ENCODE data around the gene AGMO. TPM values are rescaled to one million over a fixed set of nuclear protein-coding genes. Genes with fewer than 3 reads are reported as not detected.

The AGMO gene
- total and polyA plus RNA-seq, 2 experiments from 2014 or later = 0.42 to 0.55 TPM

DNA sequence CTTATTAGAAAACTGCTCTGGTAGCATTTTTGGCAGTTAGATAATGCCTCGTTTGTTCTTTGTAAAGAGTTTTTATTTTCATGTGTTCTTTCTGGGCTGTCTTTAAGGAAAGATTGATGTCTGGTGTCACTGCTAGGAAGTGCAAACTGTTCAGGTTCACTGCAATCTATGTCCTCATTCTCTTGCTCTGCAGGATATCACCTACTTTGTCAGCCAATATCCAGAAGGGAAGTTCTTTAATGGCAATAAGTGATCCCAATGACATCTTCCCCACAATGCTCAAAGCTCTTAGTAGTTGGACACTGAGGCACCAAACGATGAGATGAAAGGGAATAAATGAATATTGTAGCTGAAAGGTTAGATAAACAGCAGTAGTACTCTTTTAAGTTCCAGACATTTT lies 115.1 kb downstream of the AGMO start (continued):
- TF ChIP-seq EZH2phosphoT487 (IDR thresholded peaks at IDR 0.05; ENCODE audit: unreplicated experiment) = no peak

DNA sequence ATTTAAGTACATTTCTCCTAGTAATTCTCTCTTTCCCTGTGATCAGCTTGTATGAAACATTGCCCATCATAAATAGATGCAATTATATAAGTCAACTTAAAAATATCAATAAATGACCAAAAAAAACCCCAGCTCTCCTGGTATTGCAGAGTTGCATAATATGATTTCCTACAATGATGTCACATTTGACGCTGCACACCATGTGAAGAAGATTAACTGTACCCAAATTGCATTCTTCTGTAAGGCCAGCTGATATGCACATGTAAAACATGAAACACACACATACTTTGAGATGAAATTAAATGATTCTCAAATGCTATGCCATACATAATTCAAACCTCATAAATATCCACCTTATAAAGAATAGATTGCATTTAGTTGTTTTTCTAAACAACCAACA lies 115.5 kb downstream of the AGMO start:
- H3K4me1 ChIP-seq (ENCODE audit: insufficient read depth) = no peaks in the 10 kb centered on the region
- H3K9me2 ChIP-seq (ENCODE audit: insufficient read depth) = peaks cover 5% of the 10 kb centered on the region; the same call in 1 of the 2 replicates
- TF ChIP-seq EZH2 (IDR thresholded peaks at IDR 0.05; ENCODE audit: low read depth, unreplicated experiment) (no peak), ZNF114 (CRISPR knock-in tag; IDR thresholded peaks at IDR 0.05) (no peak), CREB1 (CRISPR knock-in tag; IDR thresholded peaks at IDR 0.05; ENCODE audit: low read depth) (no peak), STAT1 (IDR thresholded peaks at IDR 0.05; ENCODE audit: unreplicated experiment) (no peak), ZNF331 (CRISPR knock-in tag; IDR thresholded peaks at IDR 0.05; ENCODE audit: low read depth) (no peak), POLR2AphosphoS5 (IDR thresholded peaks at IDR 0.05; ENCODE audit: low read depth) (no peak), NANOG (IDR thresholded peaks at IDR 0.05; ENCODE audit: borderline replicate concordance) (no peak), EZH2phosphoT487 (IDR thresholded peaks at IDR 0.05; ENCODE audit: unreplicated experiment) (no peak), JUNB (IDR thresholded peaks at IDR 0.05; ENCODE audit: unreplicated experiment) (no peak)
- TF ChIP-seq, protein P1, sequence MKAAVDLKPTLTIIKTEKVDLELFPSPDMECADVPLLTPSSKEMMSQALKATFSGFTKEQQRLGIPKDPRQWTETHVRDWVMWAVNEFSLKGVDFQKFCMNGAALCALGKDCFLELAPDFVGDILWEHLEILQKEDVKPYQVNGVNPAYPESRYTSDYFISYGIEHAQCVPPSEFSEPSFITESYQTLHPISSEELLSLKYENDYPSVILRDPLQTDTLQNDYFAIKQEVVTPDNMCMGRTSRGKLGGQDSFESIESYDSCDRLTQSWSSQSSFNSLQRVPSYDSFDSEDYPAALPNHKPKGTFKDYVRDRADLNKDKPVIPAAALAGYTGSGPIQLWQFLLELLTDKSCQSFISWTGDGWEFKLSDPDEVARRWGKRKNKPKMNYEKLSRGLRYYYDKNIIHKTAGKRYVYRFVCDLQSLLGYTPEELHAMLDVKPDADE (IDR thresholded peaks at IDR 0.05) = no peak
- TF ChIP-seq, protein P2, sequence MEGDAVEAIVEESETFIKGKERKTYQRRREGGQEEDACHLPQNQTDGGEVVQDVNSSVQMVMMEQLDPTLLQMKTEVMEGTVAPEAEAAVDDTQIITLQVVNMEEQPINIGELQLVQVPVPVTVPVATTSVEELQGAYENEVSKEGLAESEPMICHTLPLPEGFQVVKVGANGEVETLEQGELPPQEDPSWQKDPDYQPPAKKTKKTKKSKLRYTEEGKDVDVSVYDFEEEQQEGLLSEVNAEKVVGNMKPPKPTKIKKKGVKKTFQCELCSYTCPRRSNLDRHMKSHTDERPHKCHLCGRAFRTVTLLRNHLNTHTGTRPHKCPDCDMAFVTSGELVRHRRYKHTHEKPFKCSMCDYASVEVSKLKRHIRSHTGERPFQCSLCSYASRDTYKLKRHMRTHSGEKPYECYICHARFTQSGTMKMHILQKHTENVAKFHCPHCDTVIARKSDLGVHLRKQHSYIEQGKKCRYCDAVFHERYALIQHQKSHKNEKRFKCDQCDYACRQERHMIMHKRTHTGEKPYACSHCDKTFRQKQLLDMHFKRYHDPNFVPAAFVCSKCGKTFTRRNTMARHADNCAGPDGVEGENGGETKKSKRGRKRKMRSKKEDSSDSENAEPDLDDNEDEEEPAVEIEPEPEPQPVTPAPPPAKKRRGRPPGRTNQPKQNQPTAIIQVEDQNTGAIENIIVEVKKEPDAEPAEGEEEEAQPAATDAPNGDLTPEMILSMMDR (conservative IDR thresholded peaks at IDR 0.05; ENCODE audit: low read depth in 2 of 2) = no peak
- TF ChIP-seq, protein P3, sequence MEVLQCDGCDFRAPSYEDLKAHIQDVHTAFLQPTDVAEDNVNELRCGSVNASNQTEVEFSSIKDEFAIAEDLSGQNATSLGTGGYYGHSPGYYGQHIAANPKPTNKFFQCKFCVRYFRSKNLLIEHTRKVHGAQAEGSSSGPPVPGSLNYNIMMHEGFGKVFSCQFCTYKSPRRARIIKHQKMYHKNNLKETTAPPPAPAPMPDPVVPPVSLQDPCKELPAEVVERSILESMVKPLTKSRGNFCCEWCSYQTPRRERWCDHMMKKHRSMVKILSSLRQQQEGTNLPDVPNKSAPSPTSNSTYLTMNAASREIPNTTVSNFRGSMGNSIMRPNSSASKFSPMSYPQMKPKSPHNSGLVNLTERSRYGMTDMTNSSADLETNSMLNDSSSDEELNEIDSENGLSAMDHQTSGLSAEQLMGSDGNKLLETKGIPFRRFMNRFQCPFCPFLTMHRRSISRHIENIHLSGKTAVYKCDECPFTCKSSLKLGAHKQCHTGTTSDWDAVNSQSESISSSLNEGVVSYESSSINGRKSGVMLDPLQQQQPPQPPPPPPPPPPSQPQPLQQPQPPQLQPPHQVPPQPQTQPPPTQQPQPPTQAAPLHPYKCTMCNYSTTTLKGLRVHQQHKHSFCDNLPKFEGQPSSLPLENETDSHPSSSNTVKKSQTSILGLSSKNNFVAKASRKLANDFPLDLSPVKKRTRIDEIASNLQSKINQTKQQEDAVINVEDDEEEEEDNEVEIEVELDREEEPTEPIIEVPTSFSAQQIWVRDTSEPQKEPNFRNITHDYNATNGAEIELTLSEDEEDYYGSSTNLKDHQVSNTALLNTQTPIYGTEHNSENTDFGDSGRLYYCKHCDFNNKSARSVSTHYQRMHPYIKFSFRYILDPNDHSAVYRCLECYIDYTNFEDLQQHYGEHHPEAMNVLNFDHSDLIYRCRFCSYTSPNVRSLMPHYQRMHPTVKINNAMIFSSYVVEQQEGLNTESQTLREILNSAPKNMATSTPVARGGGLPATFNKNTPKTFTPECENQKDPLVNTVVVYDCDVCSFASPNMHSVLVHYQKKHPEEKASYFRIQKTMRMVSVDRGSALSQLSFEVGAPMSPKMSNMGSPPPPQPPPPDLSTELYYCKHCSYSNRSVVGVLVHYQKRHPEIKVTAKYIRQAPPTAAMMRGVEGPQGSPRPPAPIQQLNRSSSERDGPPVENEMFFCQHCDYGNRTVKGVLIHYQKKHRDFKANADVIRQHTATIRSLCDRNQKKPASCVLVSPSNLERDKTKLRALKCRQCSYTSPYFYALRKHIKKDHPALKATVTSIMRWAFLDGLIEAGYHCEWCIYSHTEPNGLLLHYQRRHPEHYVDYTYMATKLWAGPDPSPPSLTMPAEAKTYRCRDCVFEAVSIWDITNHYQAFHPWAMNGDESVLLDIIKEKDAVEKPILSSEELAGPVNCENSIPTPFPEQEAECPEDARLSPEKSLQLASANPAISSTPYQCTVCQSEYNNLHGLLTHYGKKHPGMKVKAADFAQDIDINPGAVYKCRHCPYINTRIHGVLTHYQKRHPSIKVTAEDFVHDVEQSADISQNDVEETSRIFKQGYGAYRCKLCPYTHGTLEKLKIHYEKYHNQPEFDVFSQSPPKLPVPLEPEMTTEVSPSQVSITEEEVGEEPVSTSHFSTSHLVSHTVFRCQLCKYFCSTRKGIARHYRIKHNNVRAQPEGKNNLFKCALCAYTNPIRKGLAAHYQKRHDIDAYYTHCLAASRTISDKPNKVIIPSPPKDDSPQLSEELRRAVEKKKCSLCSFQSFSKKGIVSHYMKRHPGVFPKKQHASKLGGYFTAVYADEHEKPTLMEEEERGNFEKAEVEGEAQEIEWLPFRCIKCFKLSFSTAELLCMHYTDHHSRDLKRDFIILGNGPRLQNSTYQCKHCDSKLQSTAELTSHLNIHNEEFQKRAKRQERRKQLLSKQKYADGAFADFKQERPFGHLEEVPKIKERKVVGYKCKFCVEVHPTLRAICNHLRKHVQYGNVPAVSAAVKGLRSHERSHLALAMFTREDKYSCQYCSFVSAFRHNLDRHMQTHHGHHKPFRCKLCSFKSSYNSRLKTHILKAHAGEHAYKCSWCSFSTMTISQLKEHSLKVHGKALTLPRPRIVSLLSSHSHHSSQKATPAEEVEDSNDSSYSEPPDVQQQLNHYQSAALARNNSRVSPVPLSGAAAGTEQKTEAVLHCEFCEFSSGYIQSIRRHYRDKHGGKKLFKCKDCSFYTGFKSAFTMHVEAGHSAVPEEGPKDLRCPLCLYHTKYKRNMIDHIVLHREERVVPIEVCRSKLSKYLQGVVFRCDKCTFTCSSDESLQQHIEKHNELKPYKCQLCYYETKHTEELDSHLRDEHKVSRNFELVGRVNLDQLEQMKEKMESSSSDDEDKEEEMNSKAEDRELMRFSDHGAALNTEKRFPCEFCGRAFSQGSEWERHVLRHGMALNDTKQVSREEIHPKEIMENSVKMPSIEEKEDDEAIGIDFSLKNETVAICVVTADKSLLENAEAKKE (CRISPR knock-in tag; IDR thresholded peaks at IDR 0.05) = no peak
- TF ChIP-seq, protein P4, sequence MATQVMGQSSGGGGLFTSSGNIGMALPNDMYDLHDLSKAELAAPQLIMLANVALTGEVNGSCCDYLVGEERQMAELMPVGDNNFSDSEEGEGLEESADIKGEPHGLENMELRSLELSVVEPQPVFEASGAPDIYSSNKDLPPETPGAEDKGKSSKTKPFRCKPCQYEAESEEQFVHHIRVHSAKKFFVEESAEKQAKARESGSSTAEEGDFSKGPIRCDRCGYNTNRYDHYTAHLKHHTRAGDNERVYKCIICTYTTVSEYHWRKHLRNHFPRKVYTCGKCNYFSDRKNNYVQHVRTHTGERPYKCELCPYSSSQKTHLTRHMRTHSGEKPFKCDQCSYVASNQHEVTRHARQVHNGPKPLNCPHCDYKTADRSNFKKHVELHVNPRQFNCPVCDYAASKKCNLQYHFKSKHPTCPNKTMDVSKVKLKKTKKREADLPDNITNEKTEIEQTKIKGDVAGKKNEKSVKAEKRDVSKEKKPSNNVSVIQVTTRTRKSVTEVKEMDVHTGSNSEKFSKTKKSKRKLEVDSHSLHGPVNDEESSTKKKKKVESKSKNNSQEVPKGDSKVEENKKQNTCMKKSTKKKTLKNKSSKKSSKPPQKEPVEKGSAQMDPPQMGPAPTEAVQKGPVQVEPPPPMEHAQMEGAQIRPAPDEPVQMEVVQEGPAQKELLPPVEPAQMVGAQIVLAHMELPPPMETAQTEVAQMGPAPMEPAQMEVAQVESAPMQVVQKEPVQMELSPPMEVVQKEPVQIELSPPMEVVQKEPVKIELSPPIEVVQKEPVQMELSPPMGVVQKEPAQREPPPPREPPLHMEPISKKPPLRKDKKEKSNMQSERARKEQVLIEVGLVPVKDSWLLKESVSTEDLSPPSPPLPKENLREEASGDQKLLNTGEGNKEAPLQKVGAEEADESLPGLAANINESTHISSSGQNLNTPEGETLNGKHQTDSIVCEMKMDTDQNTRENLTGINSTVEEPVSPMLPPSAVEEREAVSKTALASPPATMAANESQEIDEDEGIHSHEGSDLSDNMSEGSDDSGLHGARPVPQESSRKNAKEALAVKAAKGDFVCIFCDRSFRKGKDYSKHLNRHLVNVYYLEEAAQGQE (IDR thresholded peaks at IDR 0.05; ENCODE audit: unreplicated experiment) = no peak
- no peaks in the 10 kb centered on the region for H3K4me1 Mint-ChIP-seq
- H3K27me3 Mint-ChIP-seq (ENCODE audit: insufficient read depth, low read depth, poor library complexity) = no peaks in the 10 kb centered on the region
- H3K27ac Mint-ChIP-seq = no peak overlapping the region
- H3K4me2 ChIP-seq = no peak overlapping the region
- H3K36me3 Mint-ChIP-seq (ENCODE audit: low read depth) = no peaks in the 10 kb centered on the region
- H3K4me3 Mint-ChIP-seq = no peak overlapping the region
- no peak overlapping the region for H3K4me3 ChIP-seq
- H3F3A ChIP-seq (replicated peaks; ENCODE audit: low read depth) = no peaks in the 10 kb centered on the region
- H2AFZ ChIP-seq = no peak overlapping the region
- H3K36me3 ChIP-seq (ENCODE audit: insufficient read depth) = no peaks in the 10 kb centered on the region
- ATAC-seq (no peak), DNase-seq (ENCODE audit: low spot score) (no peak)
- H3K79me2 ChIP-seq (replicated peaks; ENCODE audit: insufficient read depth) = no peaks in the 10 kb centered on the region
- no peaks in the 10 kb centered on the region for H4K20me1 ChIP-seq (replicated peaks; ENCODE audit: insufficient read depth)
- no peaks in the 10 kb centered on the region for H3K9me3 Mint-ChIP-seq
- H3K27ac ChIP-seq (ENCODE audit: low read depth) = no peak overlapping the region
- no peaks in the 10 kb centered on the region for H3K27me3 ChIP-seq (ENCODE audit: insufficient read depth)
